SK-N-SH (cell line): ENCODE results near the gene DEPDC1.
A peak's percentile ranks its signal among the peaks of the same experiment; 100 is the strongest.

Experiments used
- CHD2 ChIP-seq: fragments of 150-350 bp; IDR thresholded peaks from 2 replicates; pipeline ENCODE4 v1.6.1; 2018; ENCODE audit warnings: low read length; ENCODE audit not compliant: partially characterized antibody
- CTCF ChIP-seq: fragments of 200-600 bp; sonication (generic); IDR thresholded peaks from 2 replicates; pipeline ENCODE4 v1.6.1; 2017; ENCODE audit warnings: antibody characterized with exemption, mild to moderate bottlenecking, moderate library complexity
- EZH2phosphoT487 ChIP-seq: fragments of 200-600 bp; sonication (generic); IDR thresholded peaks from 2 replicates; pipeline ENCODE4 v1.6.1; 2017; ENCODE audit warnings: low read depth, mixed run types, mild to moderate bottlenecking, antibody characterized with exemption, moderate library complexity, borderline replicate concordance
- MAX ChIP-seq: IDR thresholded peaks from 2 replicates; pipeline ENCODE4 v1.4.0; 2012; ENCODE audit warnings: low read depth
- NFIC ChIP-seq: IDR thresholded peaks from 2 replicates; pipeline ENCODE4 v1.4.0; 2012; ENCODE audit warnings: borderline replicate concordance
- POLR2AphosphoS5 ChIP-seq: IDR thresholded peaks from 2 replicates; pipeline ENCODE4 v1.6.1; 2012; ENCODE audit warnings: low read depth, low read length
- REST ChIP-seq: IDR thresholded peaks from 2 replicates; pipeline ENCODE4 v1.6.1; 2012; ENCODE audit warnings: mild to moderate bottlenecking, low read depth, low read length, moderate library complexity
- SIN3A ChIP-seq: IDR thresholded peaks from 2 replicates; pipeline ENCODE4 v1.6.1; 2012; ENCODE audit warnings: low read depth, mild to moderate bottlenecking, low read length, moderate library complexity, borderline replicate concordance
- SMC3 ChIP-seq: IDR thresholded peaks from 2 replicates; pipeline ENCODE4 v1.6.1; 2012; ENCODE audit warnings: low read depth, low read length, improper control_type of control experiment
- TCF12 ChIP-seq: IDR thresholded peaks from 2 replicates; pipeline ENCODE4 v1.4.0; 2012
- USF1 ChIP-seq: IDR thresholded peaks from 2 replicates; pipeline ENCODE4 v1.4.0; 2012; ENCODE audit warnings: low read depth, borderline replicate concordance
- USF2 ChIP-seq: fragments of 150-350 bp; IDR thresholded peaks from 2 replicates; pipeline ENCODE4 v1.6.1; 2017; ENCODE audit warnings: antibody characterized with exemption, low read length, low read depth, borderline replicate concordance

GRCh38 chr1:68442822-68443556, 53.9 kb downstream of the DEPDC1 start:
- TF ChIP-seq CTCF = peak; percentile 76
- no peak for TF ChIP-seq MAX
- peak; percentile 13; the same call in 1 of the 2 replicates for TF ChIP-seq NFIC
- TF ChIP-seq POLR2AphosphoS5 = no peak; the same call in 1 of the 2 replicates
- TF ChIP-seq CHD2 = no peak
- no peak for TF ChIP-seq REST
- TF ChIP-seq USF1 = no peak
- TF ChIP-seq SMC3 = peak; percentile 25; the same call in 1 of the 2 replicates
- peak; percentile 81 for TF ChIP-seq TCF12
- TF ChIP-seq SIN3A = no peak
- no peak for TF ChIP-seq EZH2phosphoT487
- TF ChIP-seq USF2 = no peak
